B cell (primary cell): ENCODE measurements around the gene COL13A1. TPM values are rescaled to one million over a fixed set of nuclear protein-coding genes. Genes with fewer than 3 reads are reported as not detected.

Experiments
- ATAC-seq: fragments of 200-7000 bp; cut with Tn5 transposase; one replicate; pipeline ENCODE4 v1.10.0; 2021; ENCODE audit warnings: low read depth, mild to moderate bottlenecking, moderate number of reproducible peaks, moderate library complexity
- CTCF ChIA-PET: fragments of 350-600 bp; sonication (Branson Sonifier 250); formaldehyde crosslinking; loops from one replicate; lab custom pipeline; 2021; ENCODE audit warnings: antibody characterized with exemption, inconsistent platforms; lab: Charles Lee
- POLR2A ChIA-PET: fragments of 350-600 bp; sonication (Branson Sonifier 250); formaldehyde crosslinking; loops from one replicate; lab custom pipeline; 2021; ENCODE audit warnings: antibody characterized with exemption; lab: Charles Lee
- DNase-seq: peaks from one replicate; pipeline ENCODE4 v3.0.0; 2013
- H2AFZ ChIP-seq: 2 replicates; pipeline ENCODE4 v1.6.1; 2012; ENCODE audit warnings: mild to moderate bottlenecking, low read depth, low read length; ENCODE audit not compliant: insufficient read depth, poor library complexity, severe bottlenecking
- H3K27ac ChIP-seq, 2 donors: 1 replicate in 1 of 2; 2 replicates in 1 of 2; pipeline ENCODE4 v1.5.1; 2012 to 2013; ENCODE audit warnings: low read length in 2 of 2, mild to moderate bottlenecking in 2 of 2, moderate library complexity in 1 of 2
- H3K27me3 ChIP-seq, 4 experiments: fragments of 200-600 bp in 1 of 4; sonication (generic) in 1 of 4; replicated peaks in 1 of 4; 1 replicate in 2 of 4; 2 replicates in 2 of 4; pipeline versions ENCODE4 v1.6.1 to v1.7.0; 2013 to 2016; ENCODE audit warnings: low read length in 3 of 4, mild to moderate bottlenecking in 2 of 4, mixed read lengths in 1 of 4, moderate library complexity in 1 of 4; ENCODE audit not compliant: insufficient read depth in 4 of 4, control insufficient read depth in 3 of 4; ENCODE audit errors: control extremely low read depth in 1 of 4
- H3K36me3 ChIP-seq, 2 experiments: replicated peaks in 1 of 2; 1 replicate in 1 of 2; 2 replicates in 1 of 2; pipeline versions ENCODE4 v1.6.1 to v1.7.1; 2013; ENCODE audit warnings: low read length in 1 of 2; ENCODE audit not compliant: insufficient read depth in 2 of 2, control insufficient read depth in 1 of 2; ENCODE audit errors: control extremely low read depth in 1 of 2, extremely low read depth in 1 of 2
- H3K4me1 ChIP-seq, 2 donors: fragments of 200-600 bp in 1 of 2; sonication (generic) in 1 of 2; 1 replicate in 1 of 2; 2 replicates in 1 of 2; pipeline versions ENCODE4 v1.5.1 to v1.6.1; 2013 to 2017; ENCODE audit warnings: low read length in 2 of 2; ENCODE audit not compliant: control insufficient read depth in 2 of 2, insufficient read depth in 2 of 2
- H3K4me2 ChIP-seq: replicated peaks from 2 replicates; pipeline ENCODE3; 2012; ENCODE audit warnings: mild to moderate bottlenecking, low read depth, low read length; ENCODE audit not compliant: poor library complexity, severe bottlenecking
- H3K4me3 ChIP-seq, 5 experiments: fragments of 200-600 bp in 1 of 5; sonication (generic) in 1 of 5; 1 replicate in 3 of 5; 2 replicates in 2 of 5; pipeline versions ENCODE4 v1.5.1 to v1.7.0; 2011 to 2016; ENCODE audit warnings: low read length in 4 of 5, mild to moderate bottlenecking in 4 of 5, low read depth in 2 of 5, control low read depth in 1 of 5, moderate library complexity in 1 of 5; ENCODE audit not compliant: insufficient read depth in 1 of 5; ENCODE audit errors: control extremely low read depth in 1 of 5, extremely low read depth in 1 of 5
- H3K79me2 ChIP-seq: fragments of 200-600 bp; sonication (generic); one replicate; pipeline ENCODE4 v1.6.0; 2016; ENCODE audit warnings: low read length; ENCODE audit not compliant: control insufficient read depth, insufficient read depth
- H3K9ac ChIP-seq: fragments of 200-600 bp; sonication (generic); 2 replicates; pipeline ENCODE4 v1.6.1; 2017; ENCODE audit warnings: mild to moderate bottlenecking, low read length, moderate library complexity
- H3K9me3 ChIP-seq, 3 donors: one replicate each; pipeline versions ENCODE4 v1.6.1 to v1.7.1; 2013; ENCODE audit warnings: low read length in 2 of 3; ENCODE audit not compliant: control insufficient read depth in 2 of 3, insufficient read depth in 1 of 3; ENCODE audit errors: control extremely low read depth in 1 of 3
- H4K20me1 ChIP-seq: 2 replicates; pipeline ENCODE4 v1.6.0; 2012; ENCODE audit warnings: mild to moderate bottlenecking, low read length; ENCODE audit not compliant: insufficient read depth, control insufficient read depth, poor library complexity, severe bottlenecking
- H3K27ac Mint-ChIP-seq: one replicate; pipeline ENCODE4 v1.8.0; 2021; ENCODE audit warnings: mixed read lengths
- H3K27me3 Mint-ChIP-seq: one replicate; pipeline ENCODE4 v1.8.0; 2021; ENCODE audit warnings: mixed read lengths
- H3K4me1 Mint-ChIP-seq: one replicate; pipeline ENCODE4 v1.8.0; 2021; ENCODE audit warnings: mixed read lengths
- H3K4me3 Mint-ChIP-seq: one replicate; pipeline ENCODE4 v1.8.0; 2021; ENCODE audit warnings: mixed read lengths
- H3K9me3 Mint-ChIP-seq: one replicate; pipeline ENCODE4 v1.8.0; 2022; ENCODE audit warnings: mixed read lengths; ENCODE audit not compliant: insufficient read depth
- EZH2 ChIP-seq: IDR thresholded peaks from 2 replicates; pipeline ENCODE4 v1.6.1; 2012; ENCODE audit warnings: borderline replicate concordance, low read depth, mild to moderate bottlenecking, moderate library complexity, low read length; ENCODE audit not compliant: insufficient read depth, poor library complexity, severe bottlenecking
- WGBS: methylation state at CpG from one replicate; pipeline ENCODE4 v1.1.5; 2013; ENCODE audit warnings: missing lambda C conversion rate; ENCODE audit not compliant: insufficient coverage; 5-methylcytosine and 5-hydroxymethylcytosine counted together
- intact Hi-C: fragments of 100-400 bp; cut with micrococcal nuclease; formaldehyde crosslinking; loops from one replicate; pipeline ENCODE4 v1.10.0; 2022
- polyA plus RNA-seq: library from polyadenylated mRNA; depleted of rRNA; stranded (reverse); fragments of >200 nt; gene quantifications from 2 replicates; pipeline ENCODE4 v1.2.3, GENCODE V29; 2012
- total RNA-seq, 2 donors: library from RNA; stranded (reverse); fragments of 120-200 nt in 1 of 2; gene quantifications; 1 replicate in 1 of 2; 2 replicates in 1 of 2; pipeline versions ENCODE4 v1.2.3 to v1.2.4, GENCODE V29; 2013 to 2022
- TF ChIP-seq, protein P1 (sequence below): fragments of 200-600 bp; IDR thresholded peaks from one replicate; pipeline ENCODE4 v1.8.0; 2022; ENCODE audit warnings: antibody characterized with exemption, mild to moderate bottlenecking

Gene COL13A1
- total and polyA plus RNA-seq, 2 donors (not counting 1 experiment from before 2014, with no cell fraction given): not detected

DNA sequence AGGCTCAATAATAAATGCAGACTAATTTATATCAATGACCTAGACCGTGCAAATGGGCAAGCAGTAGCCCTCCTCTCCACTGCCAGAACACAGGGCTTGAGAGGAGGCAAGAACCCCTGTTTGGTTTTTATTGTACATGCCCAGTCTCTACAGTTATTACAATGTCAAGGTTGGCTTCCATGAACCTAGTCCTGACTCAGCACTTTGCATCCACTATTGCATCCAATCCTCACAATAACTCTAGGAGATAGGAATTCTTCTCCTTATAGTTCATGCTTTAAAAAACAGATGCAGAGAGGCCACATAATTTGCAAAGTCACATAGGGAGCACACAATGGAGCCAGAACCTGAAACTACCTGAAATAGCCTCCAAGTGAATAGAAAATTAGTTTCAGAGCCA, 7.0 kb upstream of the COL13A1 start:
- H3K27ac Mint-ChIP-seq: no peak overlapping the region
- Histone ChIP-seq H3K79me2 (no peaks in the 10 kb centered on the region), H3K36me3 (no peaks in the 10 kb centered on the region), H3K27me3 (peaks cover 0 to 14% (median 0%) of the 10 kb centered on the region in 4 experiments), H3K9me3 (peaks cover 2 to 3% (median 3%) of the 10 kb centered on the region in 3 donors), H2AFZ (no peak overlapping the region), H4K20me1 (no peaks in the 10 kb centered on the region), H3K9ac (no peak overlapping the region), H3K27ac (no peak overlapping the region), H3K4me3 (no peak overlapping the region), H3K4me2 (no peak overlapping the region), H3K4me1 (no peaks in the 10 kb centered on the region)
- intact Hi-C loops: no loop called here
- ChIA-PET CTCF (no interaction called here), POLR2A (no interaction called here)
- DNase-seq: no peak
- H3K9me3 Mint-ChIP-seq: peaks cover 3% of the 10 kb centered on the region
- H3K4me3 Mint-ChIP-seq: no peak overlapping the region
- H3K4me1 Mint-ChIP-seq: no peaks in the 10 kb centered on the region
- no peak for ATAC-seq
- H3K27me3 Mint-ChIP-seq: peaks cover 41% of the 10 kb centered on the region
- TF ChIP-seq, protein P1, sequence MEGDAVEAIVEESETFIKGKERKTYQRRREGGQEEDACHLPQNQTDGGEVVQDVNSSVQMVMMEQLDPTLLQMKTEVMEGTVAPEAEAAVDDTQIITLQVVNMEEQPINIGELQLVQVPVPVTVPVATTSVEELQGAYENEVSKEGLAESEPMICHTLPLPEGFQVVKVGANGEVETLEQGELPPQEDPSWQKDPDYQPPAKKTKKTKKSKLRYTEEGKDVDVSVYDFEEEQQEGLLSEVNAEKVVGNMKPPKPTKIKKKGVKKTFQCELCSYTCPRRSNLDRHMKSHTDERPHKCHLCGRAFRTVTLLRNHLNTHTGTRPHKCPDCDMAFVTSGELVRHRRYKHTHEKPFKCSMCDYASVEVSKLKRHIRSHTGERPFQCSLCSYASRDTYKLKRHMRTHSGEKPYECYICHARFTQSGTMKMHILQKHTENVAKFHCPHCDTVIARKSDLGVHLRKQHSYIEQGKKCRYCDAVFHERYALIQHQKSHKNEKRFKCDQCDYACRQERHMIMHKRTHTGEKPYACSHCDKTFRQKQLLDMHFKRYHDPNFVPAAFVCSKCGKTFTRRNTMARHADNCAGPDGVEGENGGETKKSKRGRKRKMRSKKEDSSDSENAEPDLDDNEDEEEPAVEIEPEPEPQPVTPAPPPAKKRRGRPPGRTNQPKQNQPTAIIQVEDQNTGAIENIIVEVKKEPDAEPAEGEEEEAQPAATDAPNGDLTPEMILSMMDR: no peak
- TF ChIP-seq EZH2: no peak
- 75% methylated on average over 1 of the region's 1 CpG for WGBS

- H3K4me3 Mint-ChIP-seq: no peak overlapping the region
- TF ChIP-seq, protein P1: no peak
- no peak for TF ChIP-seq EZH2
- no peak overlapping the region for H3K4me3 ChIP-seq
- DNase-seq: no peak
- H3K27me3 ChIP-seq: peaks cover 0 to 21% (median 0%) of the 10 kb centered on the region in 4 experiments
- intact Hi-C loops: no loop called here
- no peak overlapping the region for H3K27ac ChIP-seq
- no peaks in the 10 kb centered on the region for H3K36me3 ChIP-seq
- no peak overlapping the region for H3K9ac ChIP-seq
- H3K4me1 Mint-ChIP-seq: no peaks in the 10 kb centered on the region
- peaks cover 42% of the 10 kb centered on the region for H3K27me3 Mint-ChIP-seq
- no peaks in the 10 kb centered on the region for H3K4me1 ChIP-seq
- H3K27ac Mint-ChIP-seq: no peak overlapping the region
- POLR2A ChIA-PET: no interaction called here
- ATAC-seq: no peak
- H2AFZ ChIP-seq: no peak overlapping the region
- CTCF ChIA-PET: no interaction called here
- no peaks in the 10 kb centered on the region for H4K20me1 ChIP-seq
- peaks cover 3% of the 10 kb centered on the region for H3K9me3 Mint-ChIP-seq
- no peaks in the 10 kb centered on the region for H3K79me2 ChIP-seq
- H3K9me3 ChIP-seq: peaks cover 2 to 3% (median 3%) of the 10 kb centered on the region in 3 donors
- WGBS: 0% methylated on average over 1 of the region's 1 CpG
- no peak overlapping the region for H3K4me2 ChIP-seq
Measured at GRCh38 chr10:69795242-69795934, 6.3 kb upstream of the COL13A1 start.
